GM12873 (cell line): ENCODE results near the gene NDUFB8.

Experiments
- CTCF ChIP-seq: IDR thresholded peaks from 2 replicates; pipeline ENCODE4 v1.5.1; 2012; ENCODE audit warnings: low read depth, mild to moderate bottlenecking, moderate library complexity, low read length, control low read depth; ENCODE audit not compliant: insufficient read depth; ENCODE audit errors: missing control alignments

NDUFB8 gene

GRCh38 chr10:100481462-100482081 lies 48.1 kb downstream of the NDUFB8 start:
- TF ChIP-seq CTCF: no peak

- TF ChIP-seq CTCF: no peak
Measured at GRCh38 chr10:100480002-100480401, 49.7 kb downstream of the NDUFB8 start.

GRCh38 chr10:100479037-100479436 lies 50.6 kb downstream of the NDUFB8 start:
- no peak for TF ChIP-seq CTCF

GRCh38 chr10:100477970-100478369 lies 51.7 kb downstream of the NDUFB8 start:
- TF ChIP-seq CTCF: no peak
